HepG2 (cell line): ENCODE data around the gene EPB42. TPM values are rescaled to one million over a fixed set of nuclear protein-coding genes. Genes with fewer than 3 reads are reported as not detected.

Source experiments
- ATAC-seq: fragments of 200-7000 bp; cut with Tn5 transposase; 3 replicates; pipeline ENCODE4 v1.9.1; 2020; ENCODE audit warnings: mild to moderate bottlenecking, moderate library complexity
- BruUV-seq: library from RNA; stranded (reverse); fragments of 400-500 nt; replicated peaks from 2 replicates; lab custom pipeline; 2021; lab: Mats Ljungman, UMichigan
- CTCF ChIA-PET: fragments of 300-600 bp; formaldehyde crosslinking; extraction: SDS; loops from one replicate; lab custom pipeline; 2021; ENCODE audit warnings: low total read pairs, inconsistent platforms, low intra/inter-chr PET ratio; lab: Yijun Ruan, JAX
- POLR2A ChIA-PET: fragments of 350-600 bp; sonication (Branson Sonifier 250); formaldehyde crosslinking; loops from one replicate; lab custom pipeline; 2020; ENCODE audit warnings: antibody characterized with exemption, inconsistent platforms; lab: Yijun Ruan, JAX
- DNase-seq: peaks from one replicate; pipeline ENCODE4 v3.0.0-alpha.2; 2015; ENCODE audit warnings: low spot score
- FAIRE-seq: peaks from 3 replicates; lab custom pipeline; 2011; peaks lifted over from hg19 to GRCh38; lab: Jason Lieb, UNC
- H2AFZ ChIP-seq: one replicate; pipeline ENCODE4 v1.6.1; 2011; ENCODE audit warnings: low read length, inconsistent platforms
- H3K27ac ChIP-seq: fragments of 300-600 bp; 3 replicates; pipeline ENCODE4 v1.8.0; 2011; ENCODE audit warnings: mixed run types, mild to moderate bottlenecking, mixed read lengths, low read length, inconsistent platforms; ENCODE audit not compliant: insufficient read depth; ENCODE audit errors: extremely low read length
- H3K27me3 ChIP-seq, 2 experiments: fragments of 200-600 bp in 1 of 2; 2 replicates in 1 of 2; 3 replicates in 1 of 2; pipeline versions ENCODE4 v1.6.0 to v1.8.0; 2011; ENCODE audit warnings: low read length in 2 of 2, mild to moderate bottlenecking in 2 of 2, moderate library complexity in 2 of 2, inconsistent platforms in 1 of 2; ENCODE audit not compliant: insufficient read depth in 2 of 2, control insufficient read depth in 1 of 2
- H3K36me3 ChIP-seq, 2 experiments: fragments of 200-600 bp in 1 of 2; replicated peaks in 1 of 2; 2 replicates in 1 of 2; 3 replicates in 1 of 2; pipeline versions ENCODE4 v1.5.1 to v1.8.0; 2011; ENCODE audit warnings: low read length in 2 of 2, inconsistent platforms in 1 of 2; ENCODE audit not compliant: insufficient read depth in 2 of 2, control insufficient read depth in 1 of 2
- H3K4me1 ChIP-seq: 2 replicates; pipeline ENCODE4 v1.5.1; 2012; ENCODE audit warnings: low read length, inconsistent platforms; ENCODE audit not compliant: insufficient read depth
- H3K4me2 ChIP-seq: 2 replicates; pipeline ENCODE4 v1.6.0; 2011; ENCODE audit warnings: low read depth, low read length, inconsistent platforms
- H3K4me3 ChIP-seq, 3 experiments: fragments of 200-600 bp in 1 of 3; sonication (generic), shearing (Covaris generic) in 1 of 3; replicated peaks in 1 of 3; 2 replicates each; pipeline ENCODE4 v1.5.1; 2011 to 2016; ENCODE audit warnings: low read length in 3 of 3, inconsistent platforms in 2 of 3, low read depth in 2 of 3, mild to moderate bottlenecking in 2 of 3, control low read depth in 1 of 3, mixed read lengths in 1 of 3; ENCODE audit not compliant: insufficient read depth in 1 of 3
- H3K79me2 ChIP-seq: one replicate; pipeline ENCODE4 v1.6.1; 2011; ENCODE audit warnings: low read length, inconsistent platforms; ENCODE audit not compliant: insufficient read depth
- H3K9ac ChIP-seq: 2 replicates; pipeline ENCODE4 v1.6.0; 2011; ENCODE audit warnings: mild to moderate bottlenecking, low read depth, low read length, inconsistent platforms; ENCODE audit not compliant: insufficient read depth
- H3K9me3 ChIP-seq: 2 replicates; pipeline ENCODE4 v1.5.1; 2012; ENCODE audit warnings: mild to moderate bottlenecking, low read length
- H4K20me1 ChIP-seq: 2 replicates; pipeline ENCODE4 v1.6.0; 2011; ENCODE audit warnings: inconsistent platforms, mild to moderate bottlenecking, low read length, moderate library complexity; ENCODE audit not compliant: insufficient read depth
- CAMTA2 ChIP-seq: sonication (generic); formaldehyde crosslinking; IDR thresholded peaks from 2 replicates; pipeline ENCODE4 v1.4.0; 2020; ENCODE audit warnings: mild to moderate bottlenecking, missing genetic modification reagents, borderline replicate concordance
- EHMT2 ChIP-seq: fragments of 200-600 bp; sonication (generic); IDR thresholded peaks from 2 replicates; pipeline ENCODE4 v1.7.0; 2017; ENCODE audit warnings: antibody characterized with exemption, low read depth, low read length, borderline replicate concordance
- FIP1L1 ChIP-seq: fragments of 200-400 bp; formaldehyde crosslinking; IDR thresholded peaks from 2 replicates; pipeline ENCODE4 v1.6.1; 2018; ENCODE audit warnings: low read depth, mild to moderate bottlenecking, low read length, moderate library complexity, borderline replicate concordance; ENCODE audit not compliant: insufficient read depth
- FOXK2 ChIP-seq: fragments of 450-650 bp; IDR thresholded peaks from 2 replicates; pipeline ENCODE4 v1.6.1; 2016
- MED8 ChIP-seq: sonication (generic); formaldehyde crosslinking; IDR thresholded peaks from 2 replicates; pipeline ENCODE4 v1.8.1; 2023; ENCODE audit warnings: mild to moderate bottlenecking, missing genetic modification reagents; ENCODE audit not compliant: insufficient replicate concordance
- MTF2 ChIP-seq: sonication (generic); formaldehyde crosslinking; IDR thresholded peaks from 2 replicates; pipeline ENCODE4 v1.5.0; 2020; ENCODE audit warnings: missing genetic modification reagents, borderline replicate concordance
- NRL ChIP-seq: sonication (generic); formaldehyde crosslinking; IDR thresholded peaks from 2 replicates; pipeline ENCODE4 v1.5.0; 2020; ENCODE audit warnings: missing genetic modification reagents, mild to moderate bottlenecking, moderate library complexity, borderline replicate concordance
- PAWR ChIP-seq: sonication (generic); formaldehyde crosslinking; IDR thresholded peaks from 2 replicates; pipeline ENCODE4 v1.4.0; 2020; ENCODE audit warnings: missing genetic modification reagents, mild to moderate bottlenecking, borderline replicate concordance
- RELA ChIP-seq: sonication (generic); formaldehyde crosslinking; IDR thresholded peaks from 2 replicates; pipeline ENCODE4 v1.4.0; 2020; ENCODE audit warnings: missing genetic modification reagents
- SSRP1 ChIP-seq: IDR thresholded peaks from 2 replicates; pipeline ENCODE4 v1.6.1; 2016; ENCODE audit warnings: control low read depth
- ZFP62 ChIP-seq: sonication (generic); formaldehyde crosslinking; IDR thresholded peaks from 2 replicates; pipeline ENCODE4 v1.4.0; 2020; ENCODE audit warnings: missing genetic modification reagents
- ZNF251 ChIP-seq: sonication (generic); formaldehyde crosslinking; IDR thresholded peaks from 2 replicates; pipeline ENCODE4 v1.9.0; 2021; ENCODE audit warnings: mild to moderate bottlenecking, missing genetic modification reagents
- ZNF362 ChIP-seq: sonication (generic); formaldehyde crosslinking; IDR thresholded peaks from 2 replicates; pipeline ENCODE4 v1.4.0; 2020; ENCODE audit warnings: missing genetic modification reagents, mild to moderate bottlenecking, borderline replicate concordance
- ZNF44 ChIP-seq: sonication (generic); formaldehyde crosslinking; IDR thresholded peaks from 2 replicates; pipeline ENCODE4 v1.5.1; 2020; ENCODE audit warnings: mild to moderate bottlenecking, missing genetic modification reagents
- ZSCAN21 ChIP-seq: sonication (generic); formaldehyde crosslinking; IDR thresholded peaks from 2 replicates; pipeline ENCODE4 v1.8.0; 2022; ENCODE audit warnings: mild to moderate bottlenecking, missing genetic modification reagents, moderate library complexity, borderline replicate concordance
- WGBS: methylation state at CpG from one replicate; pipeline ENCODE4 v1.1.6; 2017; ENCODE audit warnings: low lambda C conversion rate; 5-methylcytosine and 5-hydroxymethylcytosine counted together
- in situ Hi-C: cut with HindIII; loops from 2 replicates; pipeline ENCODE4 v1.10.0; 2017; ENCODE audit warnings: low pct_unique_long_range_greater_than_20kb; ENCODE audit not compliant: extremely low pct_ligation_motif_present
- intact Hi-C: fragments of 100-400 bp; cut with micrococcal nuclease; formaldehyde crosslinking; loops from one replicate; pipeline ENCODE4 v1.10.0; 2022; ENCODE audit not compliant: unreplicated experiment
- polyA plus RNA-seq, 8 experiments: library from polyadenylated mRNA; depleted of rRNA in 3 of 8; stranded (reverse) in 7 of 8; unstranded in 1 of 8; fragments of >200 nt; fragmentation: Illumina TruSeq in 4 of 8; extraction: Trizol in 4 of 8; gene quantifications; 2 replicates each; pipeline versions ENCODE4 v1.2.1 to v1.2.3, GENCODE V29; 2011 to 2016; ENCODE audit warnings: low read depth in 4 of 8, missing spikeins in 1 of 8, mixed read lengths in 1 of 8; ENCODE audit not compliant: insufficient read depth in 1 of 8
- total RNA-seq, 5 experiments: library from RNA; depleted of rRNA; stranded (reverse); fragments of >200 nt; fragmentation: Illumina TruSeq; extraction: Trizol; gene quantifications; 2 replicates each; pipeline ENCODE4 v1.2.3, GENCODE V29; 2016; ENCODE audit warnings: low read depth in 1 of 5
- TF ChIP-seq, protein P1 (sequence below): IDR thresholded peaks from 2 replicates; pipeline ENCODE4 v1.6.1; 2016; ENCODE audit warnings: low read depth

The EPB42 gene
- total and polyA plus RNA-seq, 2 of the 13 experiments (the other 11 are each of a cell fraction or from before 2014, with no cell fraction given), result not detected

- H3K9me3 ChIP-seq, result no peaks in the 10 kb centered on the region
- ATAC-seq (no peak), FAIRE-seq (no peak), DNase-seq (no peak)
- 33% methylated on average over 4 of the region's 5 CpGs for WGBS
- no peaks in the 10 kb centered on the region for H3K36me3 ChIP-seq
- POLR2A ChIA-PET, result no interaction called here
- no peaks in the 10 kb centered on the region for H3K79me2 ChIP-seq
- TF ChIP-seq MTF2 (no peak), MED8 (CRISPR knock-in tag) (no peak)
- no peak overlapping the region for H3K27ac ChIP-seq
- H3K27me3 ChIP-seq, result peaks cover 0 to 6% of the 10 kb centered on the region in 2 experiments; a peak in 1 of 5 replicates
- intact Hi-C loops, result no loop called here
- no peaks in the 10 kb centered on the region for H3K4me1 ChIP-seq
- H3K9ac ChIP-seq, result no peak overlapping the region
- BruUV-seq, result no TSS peak
- H4K20me1 ChIP-seq, result no peaks in the 10 kb centered on the region
- no peak overlapping the region for H3K4me2 ChIP-seq
- H3K4me3 ChIP-seq, result no peak overlapping the region
- CTCF ChIA-PET, result no interaction called here
- in situ Hi-C loops, result no loop called here
- H2AFZ ChIP-seq, result no peak overlapping the region
Measured at GRCh38 chr15:43249699-43250203, 28.9 kb upstream of the EPB42 start.

DNA sequence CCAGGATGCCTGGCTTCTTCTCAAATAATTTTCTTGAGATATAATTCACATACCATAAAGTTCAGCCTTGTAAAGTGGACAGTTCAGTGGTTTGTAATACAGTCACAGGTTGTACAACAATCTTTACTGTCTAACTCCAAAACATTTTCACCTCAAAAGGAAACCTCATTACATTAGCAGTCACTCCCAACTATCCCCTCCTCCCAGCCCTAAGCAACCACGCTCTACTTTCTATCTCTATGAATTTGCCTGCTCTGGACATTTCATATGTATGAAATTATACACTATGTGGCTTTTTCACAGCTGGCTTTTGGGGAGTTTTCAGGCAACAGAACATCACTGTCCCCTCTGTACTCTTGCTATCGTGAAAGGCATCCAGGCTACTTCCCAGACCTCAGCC is 28.4 kb upstream of the EPB42 start:
- H4K20me1 ChIP-seq, result no peaks in the 10 kb centered on the region
- no peaks in the 10 kb centered on the region for H3K4me1 ChIP-seq
- DNase-seq (no peak), FAIRE-seq (no peak), ATAC-seq (no peak)
- H3K27me3 ChIP-seq, result peaks cover 0 to 7% of the 10 kb centered on the region in 2 experiments; a peak in 1 of 5 replicates
- in situ Hi-C loops, result no loop called here
- TF ChIP-seq CAMTA2 (no peak), ZFP62 (CRISPR knock-in tag) (no peak), NRL (CRISPR knock-in tag) (no peak), FIP1L1 (no peak), FOXK2 (no peak), SSRP1 (CRISPR knock-in tag) (no peak), ZNF362 (CRISPR knock-in tag) (no peak), RELA (CRISPR knock-in tag) (no peak), PAWR (CRISPR knock-in tag) (no peak), ZSCAN21 (no peak), EHMT2 (no peak), ZNF251 (no peak), ZNF44 (CRISPR knock-in tag) (no peak)
- TF ChIP-seq, protein P1, sequence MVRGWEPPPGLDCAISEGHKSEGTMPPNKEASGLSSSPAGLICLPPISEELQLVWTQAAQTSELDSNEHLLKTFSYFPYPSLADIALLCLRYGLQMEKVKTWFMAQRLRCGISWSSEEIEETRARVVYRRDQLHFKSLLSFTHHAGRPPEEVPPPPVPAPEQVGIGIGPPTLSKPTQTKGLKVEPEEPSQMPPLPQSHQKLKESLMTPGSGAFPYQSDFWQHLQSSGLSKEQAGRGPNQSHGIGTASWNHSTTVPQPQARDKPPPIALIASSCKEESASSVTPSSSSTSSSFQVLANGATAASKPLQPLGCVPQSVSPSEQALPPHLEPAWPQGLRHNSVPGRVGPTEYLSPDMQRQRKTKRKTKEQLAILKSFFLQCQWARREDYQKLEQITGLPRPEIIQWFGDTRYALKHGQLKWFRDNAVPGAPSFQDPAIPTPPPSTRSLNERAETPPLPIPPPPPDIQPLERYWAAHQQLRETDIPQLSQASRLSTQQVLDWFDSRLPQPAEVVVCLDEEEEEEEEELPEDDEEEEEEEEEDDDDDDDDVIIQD (CRISPR knock-in tag), result no peak
- no peak overlapping the region for H3K27ac ChIP-seq
- CTCF ChIA-PET, result no interaction called here
- no TSS peak for BruUV-seq
- no peak overlapping the region for H2AFZ ChIP-seq
- POLR2A ChIA-PET, result no interaction called here
- no peaks in the 10 kb centered on the region for H3K36me3 ChIP-seq
- no peak overlapping the region for H3K4me3 ChIP-seq
- intact Hi-C loops, result no loop called here
- H3K79me2 ChIP-seq, result no peaks in the 10 kb centered on the region
- WGBS, result 7% methylated on average over 2 of the region's 2 CpGs
- no peak overlapping the region for H3K9ac ChIP-seq
- no peak overlapping the region for H3K4me2 ChIP-seq
- H3K9me3 ChIP-seq, result no peaks in the 10 kb centered on the region
